OCI-LY7 (cell line): ENCODE data around the gene NWD2. TPM values are rescaled to one million over a fixed set of nuclear protein-coding genes. Genes with fewer than 3 reads are reported as not detected.
A peak's percentile ranks its signal among the peaks of the same experiment; 100 is the strongest.

ENCODE experiments used
- BruUV-seq: library from RNA; stranded (reverse); fragments of 400-500 nt; replicated peaks from 2 replicates; lab custom pipeline; 2021; lab: Mats Ljungman, UMichigan
- CTCF ChIA-PET: fragments of 300-600 bp; sonication (Branson Sonifier 250); formaldehyde crosslinking; loops from one replicate; lab custom pipeline; 2022; ENCODE audit warnings: antibody characterized with exemption; ENCODE audit not compliant: unreplicated experiment; lab: Charles Lee
- POLR2A ChIA-PET: fragments of 300-600 bp; sonication (Branson Sonifier 250); formaldehyde crosslinking; loops from one replicate; lab custom pipeline; 2022; ENCODE audit warnings: antibody characterized with exemption; lab: Charles Lee
- DNase-seq: peaks from one replicate; pipeline ENCODE4 v3.0.0-alpha.2; 2015; ENCODE audit warnings: low spot score
- H2AFZ ChIP-seq: fragments of 200-600 bp; sonication (generic), shearing (Covaris generic); 2 replicates; pipeline ENCODE4 v1.6.1; 2014; ENCODE audit warnings: mild to moderate bottlenecking, antibody characterized with exemption, low read length, moderate library complexity
- H3K27ac ChIP-seq: fragments of 200-600 bp; sonication (generic); 2 replicates; pipeline ENCODE4 v1.5.1; 2014; ENCODE audit warnings: mixed run types, low read depth, mild to moderate bottlenecking, moderate library complexity, low read length, inconsistent platforms; ENCODE audit not compliant: poor library complexity, severe bottlenecking
- H3K36me3 ChIP-seq: fragments of 200-600 bp; sonication (generic); 2 replicates; pipeline ENCODE4 v1.6.1; 2014; ENCODE audit warnings: mild to moderate bottlenecking, antibody characterized with exemption, low read length, moderate library complexity, mixed read lengths; ENCODE audit not compliant: insufficient read depth
- H3K4me1 ChIP-seq: fragments of 200-600 bp; sonication (generic); 2 replicates; pipeline ENCODE4 v1.5.1; 2014; ENCODE audit warnings: mild to moderate bottlenecking, low read length; ENCODE audit not compliant: insufficient read depth, poor library complexity, severe bottlenecking
- H3K4me2 ChIP-seq: fragments of 200-600 bp; sonication (generic); 2 replicates; pipeline ENCODE4 v1.6.1; 2014; ENCODE audit warnings: mild to moderate bottlenecking, low read length
- H3K4me3 ChIP-seq: fragments of 200-600 bp; sonication (generic); 2 replicates; pipeline ENCODE4 v1.5.1; 2014; ENCODE audit warnings: mild to moderate bottlenecking, low read depth, low read length; ENCODE audit not compliant: poor library complexity, severe bottlenecking
- H3K79me2 ChIP-seq: fragments of 200-600 bp; sonication (generic); 2 replicates; pipeline ENCODE4 v1.6.1; 2016; ENCODE audit warnings: low read depth, mild to moderate bottlenecking, low read length, moderate library complexity, mixed read lengths; ENCODE audit not compliant: insufficient read depth
- H3K9me2 ChIP-seq: fragments of 200-600 bp; sonication (generic); 2 replicates; pipeline ENCODE4 v1.6.1; 2016; ENCODE audit warnings: mild to moderate bottlenecking, low read length, mixed read lengths; ENCODE audit not compliant: insufficient read depth
- H3K9me3 ChIP-seq: fragments of 200-600 bp; sonication (generic); 2 replicates; pipeline ENCODE4 v1.6.1; 2014; ENCODE audit warnings: mild to moderate bottlenecking, mixed run types, low read length, mixed read lengths
- H4K20me1 ChIP-seq: fragments of 200-600 bp; sonication (generic); 2 replicates; pipeline ENCODE4 v1.6.1; 2014; ENCODE audit warnings: mild to moderate bottlenecking, antibody characterized with exemption, low read length, moderate library complexity, mixed read lengths; ENCODE audit not compliant: insufficient read depth
- EZH2phosphoT487 ChIP-seq: fragments of 200-600 bp; sonication (generic); IDR thresholded peaks from 2 replicates; pipeline ENCODE4 v1.6.1; 2018; ENCODE audit warnings: low read depth, borderline replicate concordance, mild to moderate bottlenecking, mixed run types, antibody characterized with exemption, low read length, moderate library complexity, mixed read lengths
- intact Hi-C: fragments of 100-400 bp; cut with micrococcal nuclease; formaldehyde crosslinking; loops from one replicate; pipeline ENCODE4 v1.10.0; 2022; ENCODE audit not compliant: unreplicated experiment
- total RNA-seq, 2 experiments: library from RNA; depleted of rRNA in 1 of 2; stranded (reverse); fragments of >200 nt in 1 of 2; shearing (Covaris generic) in 1 of 2; gene quantifications; 2 replicates each; pipeline ENCODE4 v1.2.3, GENCODE V29; 2014 to 2022
- TF ChIP-seq, protein P1 (sequence below): fragments of 200-600 bp; sonication (generic); conservative IDR thresholded peaks from 2 replicates; pipeline ENCODE4 v1.5.1; 2014; ENCODE audit warnings: mild to moderate bottlenecking, antibody characterized with exemption, low read length, moderate library complexity, mixed read lengths

NWD2 gene
- total RNA-seq, 2 experiments from 2014 or later: not detected

DNA sequence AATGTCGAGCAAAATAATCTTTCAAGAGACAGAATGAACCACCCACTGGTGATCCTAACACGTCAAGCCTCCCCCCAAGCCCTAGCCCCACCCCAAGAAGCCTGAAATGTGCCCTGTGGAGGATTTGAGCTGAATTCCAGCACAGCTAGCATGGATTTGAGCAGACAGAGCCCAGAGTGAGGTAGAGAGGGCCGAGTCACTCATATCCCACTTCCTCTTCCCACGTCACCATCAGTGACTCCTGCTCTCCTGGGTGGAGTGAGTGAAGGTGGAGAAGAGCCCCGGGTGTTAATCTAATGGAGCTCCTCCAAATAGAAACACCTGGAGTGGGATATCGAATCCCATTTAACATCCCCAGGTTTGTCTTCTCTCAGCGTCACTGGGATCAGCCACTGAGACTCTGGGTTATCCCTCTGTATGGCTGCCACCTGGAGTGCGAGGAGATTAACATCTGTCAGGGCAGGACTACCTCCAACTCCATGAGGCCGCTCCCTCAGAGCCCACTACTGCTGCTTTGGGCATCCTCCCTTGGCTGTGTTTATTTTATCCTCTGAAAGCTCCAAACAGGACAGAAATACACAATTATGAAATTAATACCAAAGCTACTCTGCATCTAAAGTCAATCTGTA lies 136.6 kb downstream of the NWD2 start:
- H2AFZ ChIP-seq: no peak overlapping the region
- ChIA-PET CTCF (no interaction called here), POLR2A (no interaction called here)
- H3K36me3 ChIP-seq: no peaks in the 10 kb centered on the region
- BruUV-seq: no TSS peak
- no peak overlapping the region for H3K27ac ChIP-seq
- no peak overlapping the region for H3K4me2 ChIP-seq
- no peak overlapping the region for H3K4me3 ChIP-seq
- no peak for TF ChIP-seq EZH2phosphoT487
- TF ChIP-seq, protein P1, sequence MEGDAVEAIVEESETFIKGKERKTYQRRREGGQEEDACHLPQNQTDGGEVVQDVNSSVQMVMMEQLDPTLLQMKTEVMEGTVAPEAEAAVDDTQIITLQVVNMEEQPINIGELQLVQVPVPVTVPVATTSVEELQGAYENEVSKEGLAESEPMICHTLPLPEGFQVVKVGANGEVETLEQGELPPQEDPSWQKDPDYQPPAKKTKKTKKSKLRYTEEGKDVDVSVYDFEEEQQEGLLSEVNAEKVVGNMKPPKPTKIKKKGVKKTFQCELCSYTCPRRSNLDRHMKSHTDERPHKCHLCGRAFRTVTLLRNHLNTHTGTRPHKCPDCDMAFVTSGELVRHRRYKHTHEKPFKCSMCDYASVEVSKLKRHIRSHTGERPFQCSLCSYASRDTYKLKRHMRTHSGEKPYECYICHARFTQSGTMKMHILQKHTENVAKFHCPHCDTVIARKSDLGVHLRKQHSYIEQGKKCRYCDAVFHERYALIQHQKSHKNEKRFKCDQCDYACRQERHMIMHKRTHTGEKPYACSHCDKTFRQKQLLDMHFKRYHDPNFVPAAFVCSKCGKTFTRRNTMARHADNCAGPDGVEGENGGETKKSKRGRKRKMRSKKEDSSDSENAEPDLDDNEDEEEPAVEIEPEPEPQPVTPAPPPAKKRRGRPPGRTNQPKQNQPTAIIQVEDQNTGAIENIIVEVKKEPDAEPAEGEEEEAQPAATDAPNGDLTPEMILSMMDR: no peak
- no peaks in the 10 kb centered on the region for H3K9me3 ChIP-seq
- H4K20me1 ChIP-seq: no peaks in the 10 kb centered on the region
- no peaks in the 10 kb centered on the region for H3K4me1 ChIP-seq
- DNase-seq: no peak
- no peaks in the 10 kb centered on the region for H3K79me2 ChIP-seq
- no peaks in the 10 kb centered on the region for H3K9me2 ChIP-seq
- intact Hi-C loops: loop anchor here (10.0 kb wide), 1 partner anchor 1026 kb away; no protein-coding TSS in a partner anchor

DNA sequence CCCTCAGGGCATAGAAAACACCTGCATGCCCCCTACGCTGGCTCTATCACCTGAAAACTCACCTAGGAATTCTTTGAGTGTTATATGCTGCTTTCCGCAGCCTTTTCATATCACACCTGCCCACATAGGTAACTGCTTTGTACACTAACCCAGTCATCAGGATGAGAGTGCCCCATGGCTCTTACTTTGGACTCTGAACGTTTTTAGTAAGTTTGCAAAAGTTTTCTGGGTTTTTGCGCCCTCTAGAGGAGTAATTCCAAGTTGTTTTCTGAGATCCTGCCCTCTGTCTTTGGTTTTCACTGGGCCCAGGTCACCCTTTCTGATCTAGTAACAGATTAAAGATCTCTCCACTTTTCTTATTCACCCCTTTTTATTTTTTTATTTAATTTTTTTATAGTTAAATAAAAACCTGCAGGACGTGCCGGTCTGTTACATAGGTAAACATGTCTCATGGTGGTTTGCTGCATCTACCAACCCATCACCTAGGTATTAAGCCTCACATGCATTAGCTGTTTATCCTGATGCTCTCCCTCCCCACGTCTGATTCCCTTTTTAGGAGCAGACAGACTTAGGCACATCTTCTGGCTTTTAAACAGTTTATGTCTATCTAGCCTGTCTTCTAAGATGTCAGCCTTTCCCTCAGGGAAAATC lies 139.2 kb downstream of the NWD2 start:
- intact Hi-C loops: loop anchor here (10.0 kb wide), 1 partner anchor 1029 kb away; no protein-coding TSS in a partner anchor
- H3K9me2 ChIP-seq: no peaks in the 10 kb centered on the region
- no peaks in the 10 kb centered on the region for H3K79me2 ChIP-seq
- no TSS peak for BruUV-seq
- ChIA-PET POLR2A (no interaction called here), CTCF (no interaction called here)
- peak; percentile 54 for DNase-seq
- H3K36me3 ChIP-seq: no peaks in the 10 kb centered on the region
- TF ChIP-seq EZH2phosphoT487: no peak
- TF ChIP-seq, protein P1: peak; percentile 83
- no peaks in the 10 kb centered on the region for H4K20me1 ChIP-seq
- H3K27ac ChIP-seq: no peak overlapping the region
- H3K4me3 ChIP-seq: no peak overlapping the region
- no peaks in the 10 kb centered on the region for H3K9me3 ChIP-seq
- no peak overlapping the region for H2AFZ ChIP-seq
- no peak overlapping the region for H3K4me2 ChIP-seq
- H3K4me1 ChIP-seq: no peaks in the 10 kb centered on the region

DNA sequence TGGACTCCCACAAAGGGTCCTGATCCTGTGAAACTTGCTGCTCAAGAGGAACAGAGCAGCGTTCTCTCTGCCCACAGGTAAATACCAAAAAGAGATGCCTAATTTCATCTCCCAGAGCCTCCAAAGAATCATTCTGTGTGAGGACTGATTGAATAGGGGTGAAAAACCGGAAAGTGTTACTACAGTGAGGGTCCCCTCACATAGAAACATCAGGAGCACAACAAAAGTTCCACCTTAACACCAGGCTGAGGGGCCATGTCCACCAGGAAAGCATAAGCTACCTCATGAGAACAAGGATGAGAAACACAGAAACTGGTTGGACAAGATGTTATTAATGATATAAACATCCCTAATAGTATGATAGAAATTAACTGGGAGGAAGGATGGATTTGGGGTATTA lies 140.9 kb downstream of the NWD2 start:
- Histone ChIP-seq H3K36me3 (no peaks in the 10 kb centered on the region), H3K9me3 (no peaks in the 10 kb centered on the region), H3K4me2 (no peak overlapping the region), H3K9me2 (no peaks in the 10 kb centered on the region), H3K79me2 (no peaks in the 10 kb centered on the region), H2AFZ (no peak overlapping the region), H3K27ac (no peak overlapping the region), H3K4me3 (no peak overlapping the region), H4K20me1 (no peaks in the 10 kb centered on the region), H3K4me1 (no peaks in the 10 kb centered on the region)
- intact Hi-C loops: loop anchor here (10.0 kb wide), 1 partner anchor 1031 kb away; no protein-coding TSS in a partner anchor
- ChIA-PET CTCF (no interaction called here), POLR2A (no interaction called here)
- no peak for DNase-seq
- no peak for TF ChIP-seq EZH2phosphoT487
- TF ChIP-seq, protein P1: no peak
- BruUV-seq: no TSS peak
